SJSA1 (cell line): ENCODE data around the gene PSG11. TPM values are rescaled to one million over a fixed set of nuclear protein-coding genes. Genes with fewer than 3 reads are reported as not detected.
"Not testable (repeated sequence)": the region's sequence is repeated elsewhere in the genome, so short reads cannot be mapped to it uniquely, and the experiment has no call there.

ENCODE experiments used
- DNase-seq, 2 experiments: peaks; one replicate each; pipeline ENCODE4 v3.0.0-alpha.2; 2015 to 2020; ENCODE audit warnings: low spot score in 2 of 2, low read depth in 1 of 2
- H3K27ac ChIP-seq: fragments of 250-450 bp; sonication (Bioruptor Pico); 2 replicates; pipeline ENCODE4 v1.5.1; 2020; ENCODE audit warnings: mild to moderate bottlenecking, moderate library complexity
- H3K27me3 ChIP-seq: fragments of 250-450 bp; sonication (Bioruptor Pico); replicated peaks from 2 replicates; pipeline ENCODE4 v1.5.1; 2020; ENCODE audit warnings: mild to moderate bottlenecking, moderate library complexity
- H3K36me3 ChIP-seq: fragments of 250-450 bp; sonication (Bioruptor Pico); 2 replicates; pipeline ENCODE4 v1.5.1; 2020; ENCODE audit warnings: mild to moderate bottlenecking
- H3K4me1 ChIP-seq: fragments of 250-450 bp; sonication (Bioruptor Pico); replicated peaks from 2 replicates; pipeline ENCODE4 v1.6.1; 2021; ENCODE audit warnings: mild to moderate bottlenecking
- H3K4me3 ChIP-seq: fragments of 250-450 bp; sonication (Bioruptor Pico); 2 replicates; pipeline ENCODE4 v1.5.1; 2020; ENCODE audit warnings: mild to moderate bottlenecking
- H3K9me3 ChIP-seq: fragments of 250-450 bp; sonication (Bioruptor Pico); replicated peaks from 2 replicates; pipeline ENCODE4 v1.5.1; 2020; ENCODE audit warnings: mild to moderate bottlenecking
- total RNA-seq: library from RNA; depleted of rRNA; stranded (reverse); fragments of >200 nt; shearing (Covaris generic); gene quantifications from 2 replicates; pipeline ENCODE4 v1.2.3, GENCODE V29; 2014

The PSG11 gene
- total RNA-seq, 1 experiment from 2014 or later = not detected

- not testable (repeated sequence) for H3K27ac ChIP-seq, H3K36me3 ChIP-seq, DNase-seq, H3K27me3 ChIP-seq, H3K4me3 ChIP-seq, H3K9me3 ChIP-seq
- peaks cover 11% of the 10 kb centered on the region for H3K4me1 ChIP-seq
Observed at GRCh38 chr19:43019588-43019987, 6.7 kb downstream of the PSG11 start.

GRCh38 chr19:43005841-43006240 is 20.4 kb downstream of the PSG11 start:
- DNase-seq, H3K27ac ChIP-seq, H3K36me3 ChIP-seq, H3K9me3 ChIP-seq, H3K27me3 ChIP-seq, H3K4me1 ChIP-seq, H3K4me3 ChIP-seq: not testable (repeated sequence)

- DNase-seq, H3K9me3 ChIP-seq, H3K4me1 ChIP-seq, H3K27ac ChIP-seq, H3K4me3 ChIP-seq, H3K27me3 ChIP-seq, H3K36me3 ChIP-seq: not testable (repeated sequence)
Observed at GRCh38 chr19:43004846-43005245, 21.4 kb downstream of the PSG11 start.

GRCh38 chr19:43003634-43004033 is 22.6 kb downstream of the PSG11 start:
- DNase-seq, H3K27ac ChIP-seq, H3K36me3 ChIP-seq, H3K9me3 ChIP-seq, H3K4me1 ChIP-seq, H3K4me3 ChIP-seq, H3K27me3 ChIP-seq: not testable (repeated sequence)

- H3K4me1 ChIP-seq, H3K27ac ChIP-seq, DNase-seq, H3K9me3 ChIP-seq, H3K4me3 ChIP-seq, H3K27me3 ChIP-seq, H3K36me3 ChIP-seq: not testable (repeated sequence)
Observed at GRCh38 chr19:43002948-43003347, 23.3 kb downstream of the PSG11 start.

- H3K36me3 ChIP-seq, H3K27ac ChIP-seq, DNase-seq, H3K4me3 ChIP-seq, H3K4me1 ChIP-seq, H3K27me3 ChIP-seq, H3K9me3 ChIP-seq: not testable (repeated sequence)
Observed at GRCh38 chr19:42996161-42996560, 30.1 kb downstream of the PSG11 start.

- DNase-seq, H3K9me3 ChIP-seq, H3K36me3 ChIP-seq, H3K4me3 ChIP-seq, H3K27ac ChIP-seq, H3K27me3 ChIP-seq: not testable (repeated sequence)
- peaks cover 12% of the 10 kb centered on the region for H3K4me1 ChIP-seq
Observed at GRCh38 chr19:42992029-42992604, 34.2 kb downstream of the PSG11 start.

- Histone ChIP-seq H3K4me1 (peaks cover 12% of the 10 kb centered on the region), H3K27me3 (no peaks in the 10 kb centered on the region), H3K4me3 (no peak overlapping the region), H3K36me3 (no peaks in the 10 kb centered on the region), H3K27ac (no peak overlapping the region), H3K9me3 (no peaks in the 10 kb centered on the region)
- peak in 1 of 2 experiments; percentile 43 for DNase-seq
Observed at GRCh38 chr19:42989851-42990250, 36.4 kb downstream of the PSG11 start.

GRCh38 chr19:42989186-42989585 is 37.1 kb downstream of the PSG11 start:
- peaks cover 12% of the 10 kb centered on the region for H3K4me1 ChIP-seq
- DNase-seq, H3K27ac ChIP-seq, H3K9me3 ChIP-seq, H3K36me3 ChIP-seq, H3K4me3 ChIP-seq, H3K27me3 ChIP-seq: not testable (repeated sequence)

GRCh38 chr19:42988206-42988605 is 38.1 kb downstream of the PSG11 start:
- peaks cover 12% of the 10 kb centered on the region for H3K4me1 ChIP-seq
- DNase-seq, H3K9me3 ChIP-seq, H3K27me3 ChIP-seq, H3K4me3 ChIP-seq, H3K27ac ChIP-seq, H3K36me3 ChIP-seq: not testable (repeated sequence)

- Histone ChIP-seq H3K9me3 (no peaks in the 10 kb centered on the region), H3K4me3 (no peak overlapping the region), H3K4me1 (peaks cover 12% of the 10 kb centered on the region), H3K36me3 (no peaks in the 10 kb centered on the region), H3K27ac (no peak overlapping the region), H3K27me3 (no peaks in the 10 kb centered on the region)
- no peak for DNase-seq
Observed at GRCh38 chr19:42985588-42985987, 40.7 kb downstream of the PSG11 start.

GRCh38 chr19:42982111-42982510 is 44.2 kb downstream of the PSG11 start:
- not testable (repeated sequence) for H3K4me1 ChIP-seq, DNase-seq, H3K9me3 ChIP-seq, H3K27me3 ChIP-seq, H3K27ac ChIP-seq, H3K4me3 ChIP-seq, H3K36me3 ChIP-seq

GRCh38 chr19:42971451-42971850 is 54.8 kb downstream of the PSG11 start:
- not testable (repeated sequence) for DNase-seq, H3K27me3 ChIP-seq

GRCh38 chr19:42965176-42965575 is 61.1 kb downstream of the PSG11 start:
- peak in 1 of 2 experiments; percentile 23 for DNase-seq
- Histone ChIP-seq H3K36me3 (no peaks in the 10 kb centered on the region), H3K27me3 (no peaks in the 10 kb centered on the region), H3K4me3 (no peak overlapping the region), H3K9me3 (no peaks in the 10 kb centered on the region), H3K27ac (peak overlapping the region; percentile 55; the same call in 1 of the 2 replicates), H3K4me1 (peaks cover 6% of the 10 kb centered on the region)

More at GRCh38 chr19:42971451-42971850, 54.8 kb downstream of the PSG11 start:
- not testable (repeated sequence) for H3K4me1 ChIP-seq, H3K4me3 ChIP-seq, H3K36me3 ChIP-seq, H3K27ac ChIP-seq, H3K9me3 ChIP-seq

- no peak overlapping the region for H3K4me3 ChIP-seq
- DNase-seq = no peak
- no peaks in the 10 kb centered on the region for H3K36me3 ChIP-seq
- no peaks in the 10 kb centered on the region for H3K9me3 ChIP-seq
- H3K4me1 ChIP-seq = peaks cover 6% of the 10 kb centered on the region
- H3K27me3 ChIP-seq = no peaks in the 10 kb centered on the region
- no peak overlapping the region for H3K27ac ChIP-seq
Observed at GRCh38 chr19:42961119-42961518, 65.2 kb downstream of the PSG11 start.
